Stimulated activated CD8-positive, alpha-beta memory T cell treated with anti-CD3 and anti-CD28 coated beads, Interleukin-4, amount 100 ng/mL, for 1 hour (primary cell): ENCODE results near the gene ZFHX2.

ENCODE experiments used
- DNase-seq, 2 donors: peaks; one replicate each; pipeline ENCODE4 v3.0.0-alpha.2; 2020; ENCODE audit warnings: low read depth in 2 of 2, low spot score in 1 of 2

Gene ZFHX2

DNA sequence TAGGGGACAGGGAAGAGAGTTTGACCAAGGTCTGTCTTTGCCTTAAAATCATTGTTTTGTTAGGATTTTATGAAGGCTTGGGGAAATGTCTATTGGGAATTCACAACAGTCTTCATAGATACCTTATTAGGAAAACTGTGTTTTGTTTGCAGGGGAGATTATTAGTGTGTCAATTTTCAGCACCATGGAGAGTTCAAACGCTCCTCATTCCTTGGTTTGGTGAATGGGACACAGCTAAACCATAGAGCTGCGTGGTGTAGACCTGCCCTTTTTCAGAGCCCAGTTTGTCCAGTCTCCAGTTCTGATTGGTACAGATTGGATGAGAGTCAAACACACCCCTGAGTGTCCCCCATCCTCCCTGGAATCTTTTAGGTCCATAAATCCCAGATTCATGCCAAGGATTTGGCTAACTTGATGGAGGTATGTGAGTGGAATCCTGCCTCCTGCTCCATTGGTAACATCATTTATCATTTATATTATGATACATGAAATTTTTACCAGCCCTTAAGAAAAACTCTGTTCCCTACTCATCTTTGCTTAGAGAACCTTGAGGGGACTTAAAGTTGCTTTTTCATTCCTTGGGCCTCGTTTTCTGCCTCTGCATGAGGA lies 70.1 kb downstream of the ZFHX2 start:
- no peak for DNase-seq

DNA sequence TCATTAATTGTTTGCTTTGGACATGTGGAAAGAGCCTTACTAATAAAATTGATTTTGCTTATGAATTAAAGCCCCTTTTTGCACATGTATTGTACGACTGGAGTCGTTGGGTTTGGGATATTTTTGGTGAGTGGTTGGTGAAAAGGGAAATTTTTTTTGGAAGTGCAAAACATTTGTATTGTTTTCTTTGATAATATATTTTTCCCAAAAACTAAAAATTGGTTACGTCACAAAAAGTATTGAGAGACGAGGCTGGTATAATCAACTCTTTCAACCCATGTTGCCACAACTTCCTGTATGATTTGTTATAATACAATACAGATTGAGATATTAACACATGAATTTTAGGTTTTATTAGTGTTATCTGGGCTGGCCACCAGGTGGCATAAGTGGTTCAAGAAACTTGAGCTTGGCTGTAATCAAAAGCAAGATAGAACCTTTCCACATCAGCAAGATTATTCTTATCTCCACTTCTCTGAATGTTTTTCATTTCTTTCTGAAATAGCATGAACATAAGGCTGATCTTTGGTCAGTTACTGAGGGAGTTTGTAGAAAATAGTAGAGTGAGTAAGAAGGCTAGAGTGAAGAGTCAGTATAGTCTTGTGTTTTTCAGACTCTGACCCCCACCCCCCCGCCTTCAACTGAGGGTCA lies 73.3 kb downstream of the ZFHX2 start:
- DNase-seq = peak in 1 of 2 donors; percentile 13

DNA sequence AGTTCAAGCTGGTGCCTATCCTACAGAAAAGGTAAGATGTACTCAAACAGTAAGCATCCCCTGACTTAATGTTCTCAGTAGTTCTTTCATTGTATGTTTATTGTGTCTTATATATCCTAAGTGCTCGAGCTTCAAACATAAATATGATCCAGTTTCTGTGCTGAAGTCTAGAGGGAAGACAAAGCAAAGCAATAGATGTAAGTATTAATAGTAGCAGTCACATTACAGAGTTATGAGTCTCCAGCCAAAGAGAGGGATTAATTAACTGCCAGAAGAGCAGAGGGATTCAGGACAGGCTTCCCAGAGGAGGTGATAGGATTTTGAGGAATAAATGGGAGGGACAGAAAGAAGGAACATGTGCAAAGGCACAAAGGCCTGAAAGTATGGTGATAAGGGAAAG lies 80.6 kb downstream of the ZFHX2 start:
- DNase-seq = no peak
